Body of pancreas (tissue), 4 donors: ENCODE data around the gene LCLAT1.

ENCODE experiments used
- POLR2A ChIP-seq, 3 donors: fragments of 450-650 bp; IDR thresholded peaks; one replicate each; pipeline ENCODE4 v1.6.1; 2016; ENCODE audit warnings: antibody characterized with exemption in 3 of 3, mild to moderate bottlenecking in 2 of 3
- TF ChIP-seq, protein P1 (sequence below), 7 experiments: fragments of 450-650 bp in 4 of 7; fragments of 200-600 bp in 3 of 7; sonication (generic) in 3 of 7; IDR thresholded peaks; one replicate each; pipeline ENCODE4 v1.5.1; 2016 to 2019; ENCODE audit warnings: antibody characterized with exemption in 7 of 7

- no peak for TF ChIP-seq POLR2A (IDR thresholded peaks at IDR 0.05)
- TF ChIP-seq, protein P1, sequence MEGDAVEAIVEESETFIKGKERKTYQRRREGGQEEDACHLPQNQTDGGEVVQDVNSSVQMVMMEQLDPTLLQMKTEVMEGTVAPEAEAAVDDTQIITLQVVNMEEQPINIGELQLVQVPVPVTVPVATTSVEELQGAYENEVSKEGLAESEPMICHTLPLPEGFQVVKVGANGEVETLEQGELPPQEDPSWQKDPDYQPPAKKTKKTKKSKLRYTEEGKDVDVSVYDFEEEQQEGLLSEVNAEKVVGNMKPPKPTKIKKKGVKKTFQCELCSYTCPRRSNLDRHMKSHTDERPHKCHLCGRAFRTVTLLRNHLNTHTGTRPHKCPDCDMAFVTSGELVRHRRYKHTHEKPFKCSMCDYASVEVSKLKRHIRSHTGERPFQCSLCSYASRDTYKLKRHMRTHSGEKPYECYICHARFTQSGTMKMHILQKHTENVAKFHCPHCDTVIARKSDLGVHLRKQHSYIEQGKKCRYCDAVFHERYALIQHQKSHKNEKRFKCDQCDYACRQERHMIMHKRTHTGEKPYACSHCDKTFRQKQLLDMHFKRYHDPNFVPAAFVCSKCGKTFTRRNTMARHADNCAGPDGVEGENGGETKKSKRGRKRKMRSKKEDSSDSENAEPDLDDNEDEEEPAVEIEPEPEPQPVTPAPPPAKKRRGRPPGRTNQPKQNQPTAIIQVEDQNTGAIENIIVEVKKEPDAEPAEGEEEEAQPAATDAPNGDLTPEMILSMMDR (IDR thresholded peaks at IDR 0.05) = no peak
These were observed 40.6 kb downstream of the LCLAT1 start for GRCh38 chr2:30487603-30488002.
